Activated T-cell treated with anti-CD3 and anti-CD28 coated beads, Interleukin-2, amount 50 U/mL, for 24 hours (primary cell): ENCODE measurements around the gene KDR.

Source experiments
- DNase-seq: peaks from one replicate; pipeline ENCODE4 v3.0.0-alpha.2; 2020
- H3K27ac Mint-ChIP-seq: 2 replicates; pipeline ENCODE4 v1.8.0; 2020; ENCODE audit warnings: mild to moderate bottlenecking, mixed read lengths
- H3K27me3 Mint-ChIP-seq: 2 replicates; pipeline ENCODE4 v1.8.0; 2020; ENCODE audit warnings: mixed read lengths
- H3K36me3 Mint-ChIP-seq: 2 replicates; pipeline ENCODE4 v1.8.0; 2020; ENCODE audit warnings: low read depth, mixed read lengths
- H3K4me1 Mint-ChIP-seq: 2 replicates; pipeline ENCODE4 v1.8.0; 2020; ENCODE audit warnings: low read depth, mixed read lengths
- H3K4me3 Mint-ChIP-seq: 2 replicates; pipeline ENCODE4 v1.8.0; 2020; ENCODE audit warnings: mild to moderate bottlenecking, moderate library complexity, mixed read lengths
- H3K9me3 Mint-ChIP-seq: 2 replicates; pipeline ENCODE4 v1.8.0; 2020; ENCODE audit warnings: mixed read lengths

KDR gene

GRCh38 chr4:55035892-55036291 lies 89.5 kb downstream of the KDR start:
- no peaks in the 10 kb centered on the region for H3K4me1 Mint-ChIP-seq

DNA sequence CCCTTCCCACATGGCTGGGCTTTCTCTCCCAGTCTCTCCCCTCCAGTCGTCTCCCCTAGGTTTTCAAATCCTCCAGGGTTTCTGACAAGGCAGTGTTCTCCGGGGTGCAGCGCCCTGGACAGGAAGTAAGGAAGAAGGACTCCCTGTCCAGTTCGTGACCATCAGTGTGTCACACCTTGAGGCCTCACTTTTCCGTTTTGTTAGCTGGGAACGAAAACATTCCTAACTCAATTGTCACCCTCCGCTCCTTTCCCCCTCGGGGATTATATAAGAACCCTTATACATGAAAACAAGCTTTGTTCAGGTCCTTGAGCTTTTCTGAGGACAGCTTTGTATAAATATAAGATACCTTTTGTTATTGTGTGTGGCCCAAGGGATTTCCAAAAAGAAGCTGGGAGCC lies 92.1 kb downstream of the KDR start:
- no peak for DNase-seq
- Mint-ChIP-seq H3K36me3 (no peaks in the 10 kb centered on the region), H3K27me3 (peaks cover 8% of the 10 kb centered on the region), H3K4me3 (no peak overlapping the region), H3K9me3 (no peaks in the 10 kb centered on the region), H3K27ac (no peak overlapping the region), H3K4me1 (no peaks in the 10 kb centered on the region)

More at GRCh38 chr4:55035892-55036291, 89.5 kb downstream of the KDR start:
- no peaks in the 10 kb centered on the region for H3K36me3 Mint-ChIP-seq
- H3K27me3 Mint-ChIP-seq = peaks cover 11% of the 10 kb centered on the region
- no peak overlapping the region for H3K27ac Mint-ChIP-seq
- no peak overlapping the region for H3K4me3 Mint-ChIP-seq
- DNase-seq = no peak
- peaks cover 5% of the 10 kb centered on the region for H3K9me3 Mint-ChIP-seq

DNA sequence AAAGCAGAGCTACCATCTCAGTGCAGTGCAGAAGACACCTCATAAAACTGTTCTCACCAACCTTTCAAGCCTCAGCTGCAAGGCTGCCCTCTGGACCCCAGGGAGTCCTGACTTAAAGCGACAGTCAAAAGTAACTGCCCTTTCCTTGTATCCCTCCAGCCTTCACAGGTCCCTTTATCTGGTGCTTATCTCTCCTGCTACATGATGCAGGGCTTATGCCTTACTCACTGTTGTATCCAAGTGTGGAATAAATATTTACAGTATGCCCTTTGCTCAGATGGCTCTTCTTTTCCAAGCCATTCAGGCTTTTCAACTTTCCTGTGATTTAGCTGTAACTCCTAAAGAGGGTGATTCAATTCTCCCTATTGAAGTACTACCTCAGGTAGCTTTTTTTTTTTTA lies 92.6 kb downstream of the KDR start:
- no peak for DNase-seq
- Mint-ChIP-seq H3K4me1 (no peaks in the 10 kb centered on the region), H3K27me3 (peaks cover 4% of the 10 kb centered on the region), H3K9me3 (no peaks in the 10 kb centered on the region), H3K36me3 (no peaks in the 10 kb centered on the region), H3K27ac (no peak overlapping the region), H3K4me3 (no peak overlapping the region)

GRCh38 chr4:55032179-55032578 lies 93.2 kb downstream of the KDR start:
- H3K27ac Mint-ChIP-seq = no peak overlapping the region
- no peaks in the 10 kb centered on the region for H3K9me3 Mint-ChIP-seq
- peaks cover 4% of the 10 kb centered on the region for H3K27me3 Mint-ChIP-seq
- no peaks in the 10 kb centered on the region for H3K36me3 Mint-ChIP-seq
- DNase-seq = no peak
- no peaks in the 10 kb centered on the region for H3K4me1 Mint-ChIP-seq
- H3K4me3 Mint-ChIP-seq = no peak overlapping the region

DNA sequence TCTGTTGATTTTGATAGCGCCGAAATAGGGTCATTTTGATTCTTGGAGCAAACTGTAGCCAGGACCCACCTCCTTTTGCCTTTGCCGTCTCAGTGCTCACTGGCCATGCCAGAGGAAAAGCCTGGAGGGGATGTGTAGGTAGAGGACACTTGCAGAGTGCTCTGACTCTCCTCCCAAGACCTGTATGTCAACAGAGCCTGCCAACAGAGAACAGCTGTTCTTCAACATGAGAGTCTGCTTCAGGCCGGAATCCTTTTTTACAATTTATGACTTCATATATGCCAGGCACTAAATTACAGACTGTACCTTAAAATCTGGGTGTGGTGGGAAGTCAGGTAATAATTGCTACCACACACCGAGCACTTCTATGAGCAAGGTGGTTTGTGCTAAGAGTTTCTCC lies 94.2 kb downstream of the KDR start:
- no peaks in the 10 kb centered on the region for H3K9me3 Mint-ChIP-seq
- no peaks in the 10 kb centered on the region for H3K36me3 Mint-ChIP-seq

GRCh38 chr4:55030589-55030988 lies 94.8 kb downstream of the KDR start:
- no peak overlapping the region for H3K4me3 Mint-ChIP-seq
- H3K36me3 Mint-ChIP-seq = no peaks in the 10 kb centered on the region
- peaks cover 4% of the 10 kb centered on the region for H3K27me3 Mint-ChIP-seq
- no peak overlapping the region for H3K27ac Mint-ChIP-seq
- no peak for DNase-seq
- no peaks in the 10 kb centered on the region for H3K9me3 Mint-ChIP-seq
- H3K4me1 Mint-ChIP-seq = no peaks in the 10 kb centered on the region

More for the DNA sequence above, 94.2 kb downstream of the KDR start:
- no peak for DNase-seq
- Mint-ChIP-seq H3K4me1 (no peaks in the 10 kb centered on the region), H3K27me3 (peaks cover 4% of the 10 kb centered on the region), H3K4me3 (no peak overlapping the region), H3K27ac (no peak overlapping the region)

DNA sequence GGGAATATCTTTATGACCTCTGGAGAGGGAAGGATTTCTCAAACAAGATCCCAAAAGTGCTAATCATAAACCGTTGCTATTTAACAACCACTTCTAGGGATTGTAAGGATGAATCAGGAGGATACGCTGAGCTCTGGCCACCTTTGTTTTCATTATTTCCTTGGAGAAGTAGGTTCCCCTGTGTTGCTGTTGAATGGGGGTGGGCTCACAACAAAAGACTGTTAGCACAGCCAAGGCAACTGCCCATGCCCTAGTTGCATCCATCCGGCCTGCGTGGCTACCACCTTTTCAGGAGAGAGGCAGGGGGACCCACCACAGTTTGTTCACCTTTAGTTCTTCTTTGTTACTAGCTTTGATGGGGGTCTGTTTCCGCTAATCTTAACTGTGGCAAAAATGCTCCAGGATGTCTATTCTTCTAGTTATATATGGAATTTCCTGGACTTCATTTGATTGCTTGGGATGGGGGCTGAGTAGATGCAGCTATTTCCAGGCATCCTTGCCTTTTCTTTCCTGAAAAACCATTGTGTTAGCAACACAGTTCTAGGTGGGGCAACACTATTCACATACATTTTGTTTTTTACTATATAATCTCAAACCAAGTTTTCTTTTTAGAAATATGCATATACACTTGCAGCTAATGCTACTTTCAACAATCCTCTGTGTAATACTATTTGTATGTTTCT lies 95.4 kb downstream of the KDR start:
- no peak overlapping the region for H3K4me3 Mint-ChIP-seq
- DNase-seq = no peak
- H3K36me3 Mint-ChIP-seq = no peaks in the 10 kb centered on the region
- peaks cover 4% of the 10 kb centered on the region for H3K27me3 Mint-ChIP-seq
- H3K4me1 Mint-ChIP-seq = no peaks in the 10 kb centered on the region
- no peaks in the 10 kb centered on the region for H3K9me3 Mint-ChIP-seq
- no peak overlapping the region for H3K27ac Mint-ChIP-seq

GRCh38 chr4:55029321-55029720 lies 96.1 kb downstream of the KDR start:
- no peak for DNase-seq
- Mint-ChIP-seq H3K36me3 (no peaks in the 10 kb centered on the region), H3K27ac (no peak overlapping the region), H3K27me3 (peaks cover 4% of the 10 kb centered on the region), H3K4me1 (no peaks in the 10 kb centered on the region), H3K9me3 (no peaks in the 10 kb centered on the region), H3K4me3 (no peak overlapping the region)
